Adrenal gland (tissue), 5 donors: ENCODE data around the gene SMCR8.

Source experiments
- POLR2A ChIP-seq, 2 donors: fragments of 450-650 bp; IDR thresholded peaks; one replicate each; pipeline ENCODE4 v1.6.1; 2017; ENCODE audit warnings: antibody characterized with exemption in 2 of 2, mild to moderate bottlenecking in 2 of 2, moderate library complexity in 1 of 2
- TF ChIP-seq, protein P1 (sequence below), 6 experiments: fragments of 450-650 bp in 4 of 6; fragments of 200-600 bp in 2 of 6; sonication (generic) in 1 of 6; IDR thresholded peaks; 1 replicate in 5 of 6; 2 replicates in 1 of 6; pipeline versions ENCODE4 v1.5.1 to v1.8.0; 2016 to 2021; ENCODE audit warnings: antibody characterized with exemption in 6 of 6, mild to moderate bottlenecking in 2 of 6, moderate library complexity in 1 of 6
- donor health status: DM: no; HTN: no; CAD: no.

DNA sequence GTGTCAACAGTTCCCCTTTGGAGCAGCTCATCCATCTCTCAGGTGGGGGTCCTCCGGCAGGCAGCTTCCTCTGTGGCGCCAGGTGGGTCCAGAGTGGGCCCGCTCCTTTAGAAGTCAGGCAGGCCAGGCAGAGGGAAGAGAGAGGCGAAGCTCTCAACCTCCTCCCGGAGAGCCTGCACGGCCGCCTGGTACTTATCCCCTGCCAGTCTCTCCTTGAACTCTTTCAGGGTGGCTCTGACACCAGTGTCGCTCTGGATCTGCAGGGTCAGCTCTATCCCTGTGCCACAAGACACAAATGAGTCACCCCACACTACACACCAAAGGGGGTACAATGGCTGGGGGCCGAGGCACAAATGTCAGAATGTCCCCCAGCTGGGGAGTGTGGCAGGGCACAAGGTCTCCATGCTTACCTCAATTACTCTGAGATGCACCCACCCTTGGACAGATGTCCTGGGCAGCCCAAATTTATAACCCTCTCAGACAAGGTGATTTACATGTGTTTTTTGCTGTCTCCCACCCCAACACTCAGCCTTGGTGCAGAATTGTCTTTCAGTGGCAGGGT, 13.6 kb downstream of the SMCR8 start:
- no peak for TF ChIP-seq POLR2A (IDR thresholded peaks at IDR 0.05)
- TF ChIP-seq, protein P1, sequence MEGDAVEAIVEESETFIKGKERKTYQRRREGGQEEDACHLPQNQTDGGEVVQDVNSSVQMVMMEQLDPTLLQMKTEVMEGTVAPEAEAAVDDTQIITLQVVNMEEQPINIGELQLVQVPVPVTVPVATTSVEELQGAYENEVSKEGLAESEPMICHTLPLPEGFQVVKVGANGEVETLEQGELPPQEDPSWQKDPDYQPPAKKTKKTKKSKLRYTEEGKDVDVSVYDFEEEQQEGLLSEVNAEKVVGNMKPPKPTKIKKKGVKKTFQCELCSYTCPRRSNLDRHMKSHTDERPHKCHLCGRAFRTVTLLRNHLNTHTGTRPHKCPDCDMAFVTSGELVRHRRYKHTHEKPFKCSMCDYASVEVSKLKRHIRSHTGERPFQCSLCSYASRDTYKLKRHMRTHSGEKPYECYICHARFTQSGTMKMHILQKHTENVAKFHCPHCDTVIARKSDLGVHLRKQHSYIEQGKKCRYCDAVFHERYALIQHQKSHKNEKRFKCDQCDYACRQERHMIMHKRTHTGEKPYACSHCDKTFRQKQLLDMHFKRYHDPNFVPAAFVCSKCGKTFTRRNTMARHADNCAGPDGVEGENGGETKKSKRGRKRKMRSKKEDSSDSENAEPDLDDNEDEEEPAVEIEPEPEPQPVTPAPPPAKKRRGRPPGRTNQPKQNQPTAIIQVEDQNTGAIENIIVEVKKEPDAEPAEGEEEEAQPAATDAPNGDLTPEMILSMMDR (IDR thresholded peaks at IDR 0.05) = no peak
